NCI-H1048 (cell line): Measurements from ENCODE around the gene SIRT5.

Source experiments
- DNase-seq: peaks from one replicate; lab custom pipeline; 2025; lab: John Stamatoyannopoulos, UW

SIRT5 gene

GRCh38 chr6:13589801-13590200 lies 15.4 kb downstream of the SIRT5 start:
- no peak for DNase-seq

GRCh38 chr6:13590574-13591153 lies 16.3 kb downstream of the SIRT5 start:
- DNase-seq: no peak

GRCh38 chr6:13591205-13591921 lies 17.0 kb downstream of the SIRT5 start:
- DNase-seq: no peak

- DNase-seq: no peak
These were observed 18.7 kb downstream of the SIRT5 start for GRCh38 chr6:13593103-13593502.

GRCh38 chr6:13593720-13594119 lies 19.3 kb downstream of the SIRT5 start:
- no peak for DNase-seq

- DNase-seq: no peak
These were observed 22.7 kb downstream of the SIRT5 start for GRCh38 chr6:13597073-13597472.

- no peak for DNase-seq
These were observed 25.6 kb downstream of the SIRT5 start for GRCh38 chr6:13600036-13600435.

- DNase-seq: no peak
These were observed 29.7 kb downstream of the SIRT5 start for GRCh38 chr6:13604135-13604534.

- no peak for DNase-seq
These were observed 30.4 kb downstream of the SIRT5 start for GRCh38 chr6:13604546-13605416.

GRCh38 chr6:13605634-13606033 lies 31.2 kb downstream of the SIRT5 start:
- DNase-seq: no peak

GRCh38 chr6:13611715-13612114 lies 37.3 kb downstream of the SIRT5 start:
- DNase-seq: no peak

GRCh38 chr6:13613029-13613594 lies 38.7 kb downstream of the SIRT5 start:
- DNase-seq: no peak

GRCh38 chr6:13614126-13614925 lies 39.9 kb downstream of the SIRT5 start:
- no peak for DNase-seq

GRCh38 chr6:13614926-13615791 lies 40.8 kb downstream of the SIRT5 start, which contains the start of gene NOL7:
Gene NOL7 (plus strand): TSS chr6:13615335. CDS start chr6:13615359, 24 bp downstream.
- DNase-seq: peak; percentile 89

GRCh38 chr6:13615792-13616120 lies 41.4 kb downstream of the SIRT5 start:
- DNase-seq: no peak

- DNase-seq: no peak
These were observed 42.7 kb downstream of the SIRT5 start for GRCh38 chr6:13617066-13617465.

GRCh38 chr6:13624871-13625288 lies 50.5 kb downstream of the SIRT5 start:
- DNase-seq: no peak

GRCh38 chr6:13629459-13630116 lies 55.2 kb downstream of the SIRT5 start:
- no peak for DNase-seq

GRCh38 chr6:13630499-13630898 lies 56.1 kb downstream of the SIRT5 start:
- DNase-seq: no peak

GRCh38 chr6:13633343-13633742 lies 58.9 kb downstream of the SIRT5 start:
- DNase-seq: no peak
